Spleen (tissue), 11 donors: ENCODE results near the gene MBOAT2. TPM values are rescaled to one million over a fixed set of nuclear protein-coding genes. Genes with fewer than 3 reads are reported as not detected.

Source experiments
- DNase-seq: peaks from one replicate; pipeline ENCODE4 v3.0.0-alpha.2; 2020
- H3K27ac ChIP-seq, 8 donors: fragments of 200-600 bp; sonication (generic) in 7 of 8; 1 replicate in 4 of 8; 2 replicates in 4 of 8; pipeline versions ENCODE4 v1.5.0 to v1.8.0; 2016 to 2021; ENCODE audit warnings: inconsistent platforms in 4 of 8, mild to moderate bottlenecking in 4 of 8, moderate library complexity in 1 of 8
- H3K27me3 ChIP-seq, 7 donors: fragments of 200-600 bp; sonication (generic) in 6 of 7; replicated peaks in 1 of 7; 1 replicate in 4 of 7; 2 replicates in 3 of 7; pipeline versions ENCODE4 v1.5.0 to v1.8.0; 2016 to 2021; ENCODE audit warnings: inconsistent platforms in 3 of 7, mild to moderate bottlenecking in 1 of 7
- H3K36me3 ChIP-seq, 6 donors: fragments of 200-600 bp; sonication (generic) in 5 of 6; 1 replicate in 4 of 6; 2 replicates in 2 of 6; pipeline versions ENCODE4 v1.5.0 to v1.8.0; 2016 to 2021; ENCODE audit warnings: inconsistent platforms in 2 of 6
- H3K4me1 ChIP-seq, 6 donors: fragments of 200-600 bp; sonication (generic) in 5 of 6; 1 replicate in 3 of 6; 2 replicates in 3 of 6; pipeline versions ENCODE4 v1.5.0 to v1.8.0; 2016 to 2021; ENCODE audit warnings: inconsistent platforms in 3 of 6
- H3K4me3 ChIP-seq, 8 donors: fragments of 200-600 bp; sonication (generic) in 7 of 8; 1 replicate in 4 of 8; 2 replicates in 4 of 8; pipeline versions ENCODE4 v1.5.0 to v1.8.0; 2016 to 2021; ENCODE audit warnings: inconsistent platforms in 4 of 8, mild to moderate bottlenecking in 4 of 8, moderate library complexity in 2 of 8
- H3K9me3 ChIP-seq, 8 donors: fragments of 200-600 bp; sonication (generic) in 7 of 8; 1 replicate in 4 of 8; 2 replicates in 4 of 8; pipeline versions ENCODE4 v1.5.0 to v1.8.0; 2016 to 2021; ENCODE audit warnings: inconsistent platforms in 4 of 8
- CTCF ChIP-seq, 11 experiments: fragments of 200-600 bp in 7 of 11; fragments of 450-650 bp in 4 of 11; sonication (generic) in 4 of 11; IDR thresholded peaks in 8 of 11; conservative IDR thresholded peaks in 3 of 11; 1 replicate in 7 of 11; 2 replicates in 4 of 11; pipeline versions ENCODE4 v1.4.0 to v1.8.0; 2016 to 2021; ENCODE audit warnings: antibody characterized with exemption in 11 of 11, inconsistent platforms in 4 of 11, mild to moderate bottlenecking in 1 of 11
- POLR2A ChIP-seq, 3 donors: fragments of 450-650 bp; IDR thresholded peaks; one replicate each; pipeline ENCODE4 v1.5.1; 2017; ENCODE audit warnings: antibody characterized with exemption in 3 of 3, mild to moderate bottlenecking in 1 of 3
- POLR2AphosphoS5 ChIP-seq, 3 donors: sonication (generic); formaldehyde crosslinking; IDR thresholded peaks; one replicate each; pipeline ENCODE4 v1.5.1; 2017; ENCODE audit warnings: antibody characterized with exemption in 3 of 3
- WGBS, 5 donors: extraction: QIAGEN DNeasy Blood & Tissue Kit in 3 of 5; methylation state at CpG; one replicate each; pipeline versions ENCODE4 v1.1.5 to v1.1.7; 2013 to 2018; 5-methylcytosine and 5-hydroxymethylcytosine counted together
- intact Hi-C: fragments of 100-400 bp; cut with DNase I; formaldehyde crosslinking; loops from one replicate; pipeline ENCODE4 v1.15.0; 2023; ENCODE audit warnings: low total_unique reads
- polyA plus RNA-seq, 3 donors: library from polyadenylated mRNA; stranded (reverse); fragments of 200-250 nt; gene quantifications; one replicate each; pipeline ENCODE4 v1.2.1, GENCODE V29; 2013
- total RNA-seq, 7 donors: library from RNA; depleted of rRNA in 3 of 7; stranded (reverse); fragments of >200 nt in 3 of 7; fragmentation: NEBNext Ultra II Directional in 4 of 7; extraction: Animal tissue kit (Norgen Biotek cat#: 25700) in 4 of 7; gene quantifications; one replicate each; pipeline versions ENCODE4 v1.1.0 to v1.2.1, GENCODE V29; 2016 to 2021
- donor health status: healthy with polysubstance abuse.
- donor health status: DM: no; HTN: no; CAD: no; lungs with moderate emphysema.
- donor health status: DM: no; HTN: no; CAD: no.
- donor health status: Bipolar disorder and iron deficiency.
- donor health status: healthy.
- donor health status: DM: no; HTN: no; CAD: no.
- donor health status: DM: yes; HTN: yes; CAD: no.

The MBOAT2 gene
- total and polyA plus RNA-seq, 10 donors: 1.9 to 44.1 (median 18.3) TPM

DNA sequence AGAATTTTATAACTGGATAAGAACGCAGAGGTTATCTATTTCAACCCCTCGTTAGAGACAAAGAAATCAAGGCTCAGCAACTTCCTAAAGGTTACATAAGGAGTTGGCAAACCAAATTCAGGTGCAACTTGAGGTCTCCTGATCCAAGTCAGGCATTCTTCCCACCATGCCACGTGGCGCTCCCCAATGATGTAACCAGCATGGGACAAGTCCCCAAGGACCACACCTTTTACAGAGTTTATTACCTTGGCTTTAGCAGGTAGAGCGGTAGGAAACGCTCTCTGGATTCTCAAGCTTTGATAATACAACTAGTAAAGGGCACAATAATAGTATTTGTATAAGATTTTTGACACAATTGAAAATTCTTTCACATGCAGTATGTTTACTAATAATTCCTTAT is 26.7 kb upstream of the MBOAT2 start:
- Histone ChIP-seq H3K36me3 (no peaks in the 10 kb centered on the region), H3K27me3 (peaks cover 0 to 48% (median 0%) of the 10 kb centered on the region in 7 donors), H3K9me3 (no peaks in the 10 kb centered on the region), H3K4me3 (no peak overlapping the region), H3K27ac (no peak overlapping the region), H3K4me1 (no peaks in the 10 kb centered on the region)
- intact Hi-C loops: no loop called here
- no peak for DNase-seq
- TF ChIP-seq POLR2AphosphoS5 (IDR thresholded peaks at IDR 0.05): no peak
- no peak for TF ChIP-seq POLR2A (IDR thresholded peaks at IDR 0.05)
- TF ChIP-seq CTCF (IDR thresholded peaks at IDR 0.05 in 8 of 11, conservative IDR thresholded peaks at IDR 0.05 in 3 of 11): no peak
- 88 to 95% (median 92%) methylated on average over 6 of the region's 6 CpGs for WGBS, 5 donors

- TF ChIP-seq POLR2A (IDR thresholded peaks at IDR 0.05): no peak
- no peak for TF ChIP-seq CTCF (IDR thresholded peaks at IDR 0.05 in 8 of 11, conservative IDR thresholded peaks at IDR 0.05 in 3 of 11)
- TF ChIP-seq POLR2AphosphoS5 (IDR thresholded peaks at IDR 0.05): no peak
- Histone ChIP-seq H3K9me3 (no peaks in the 10 kb centered on the region), H3K4me3 (no peak overlapping the region), H3K27ac (no peak overlapping the region), H3K4me1 (no peaks in the 10 kb centered on the region), H3K27me3 (peaks cover 0 to 47% (median 0%) of the 10 kb centered on the region in 7 donors), H3K36me3 (no peaks in the 10 kb centered on the region)
- intact Hi-C loops: no loop called here
- no peak for DNase-seq
- 73 to 95% (median 89%) methylated on average over 4 of the region's 4 CpGs for WGBS, 5 donors
Observed at GRCh38 chr2:9029721-9030120, 26.2 kb upstream of the MBOAT2 start.

DNA sequence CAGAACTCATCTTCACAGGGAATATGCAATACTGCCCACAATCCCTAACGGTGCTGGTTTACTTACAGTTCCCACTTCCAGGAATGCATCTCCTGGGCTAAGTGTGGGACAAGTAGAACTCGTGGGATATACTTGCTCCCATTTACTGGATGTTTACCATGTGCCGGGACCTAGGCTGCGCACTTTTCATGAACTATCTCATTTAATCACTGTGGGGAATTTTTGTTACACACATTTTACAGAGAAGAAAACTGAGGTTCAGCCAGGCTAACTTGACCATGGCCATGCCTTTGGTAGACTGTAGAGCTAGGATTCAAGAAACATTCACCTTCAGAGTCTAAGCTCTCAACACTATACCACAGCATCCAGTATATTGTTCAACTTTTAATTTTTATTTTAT is 24.4 kb upstream of the MBOAT2 start:
- H3K9me3 ChIP-seq: no peaks in the 10 kb centered on the region
- no peak for DNase-seq
- H3K27ac ChIP-seq: no peak overlapping the region
- TF ChIP-seq POLR2AphosphoS5 (IDR thresholded peaks at IDR 0.05): no peak
- TF ChIP-seq POLR2A (IDR thresholded peaks at IDR 0.05): no peak
- no peak for TF ChIP-seq CTCF (IDR thresholded peaks at IDR 0.05 in 8 of 11, conservative IDR thresholded peaks at IDR 0.05 in 3 of 11)
- 87 to 97% (median 89%) methylated on average over 4 of the region's 4 CpGs for WGBS, 5 donors
- H3K36me3 ChIP-seq: no peaks in the 10 kb centered on the region
- intact Hi-C loops: no loop called here
- no peaks in the 10 kb centered on the region for H3K4me1 ChIP-seq
- H3K4me3 ChIP-seq: no peak overlapping the region
- H3K27me3 ChIP-seq: peaks cover 0 to 42% (median 0%) of the 10 kb centered on the region in 7 donors

- Histone ChIP-seq H3K4me1 (no peaks in the 10 kb centered on the region), H3K36me3 (no peaks in the 10 kb centered on the region), H3K27ac (no peak overlapping the region), H3K27me3 (peaks cover 0 to 31% (median 0%) of the 10 kb centered on the region in 7 donors), H3K4me3 (no peak overlapping the region), H3K9me3 (no peaks in the 10 kb centered on the region)
- WGBS, 5 donors: 76 to 92% (median 85%) methylated on average over 4 of the region's 4 CpGs
- intact Hi-C loops: no loop called here
- TF ChIP-seq POLR2A (IDR thresholded peaks at IDR 0.05): no peak
- no peak for TF ChIP-seq CTCF (IDR thresholded peaks at IDR 0.05 in 8 of 11, conservative IDR thresholded peaks at IDR 0.05 in 3 of 11)
- no peak for TF ChIP-seq POLR2AphosphoS5 (IDR thresholded peaks at IDR 0.05)
- DNase-seq: no peak
Observed at GRCh38 chr2:9025746-9026145, 22.3 kb upstream of the MBOAT2 start.
